ACHN (cell line): ENCODE results near the gene MARCHF6.
A peak's percentile ranks its signal among the peaks of the same experiment; 100 is the strongest.

Experiments used
- DNase-seq: peaks from one replicate; pipeline ENCODE4 v3.0.0-alpha.2; 2015
- in situ Hi-C: cut with HindIII; loops from 2 replicates; pipeline ENCODE4 v1.10.0; 2017; ENCODE audit warnings: low sequenced_read_pairs, low pct_ligation_motif_present, low pct_unique_long_range_greater_than_20kb

MARCHF6 gene

DNA sequence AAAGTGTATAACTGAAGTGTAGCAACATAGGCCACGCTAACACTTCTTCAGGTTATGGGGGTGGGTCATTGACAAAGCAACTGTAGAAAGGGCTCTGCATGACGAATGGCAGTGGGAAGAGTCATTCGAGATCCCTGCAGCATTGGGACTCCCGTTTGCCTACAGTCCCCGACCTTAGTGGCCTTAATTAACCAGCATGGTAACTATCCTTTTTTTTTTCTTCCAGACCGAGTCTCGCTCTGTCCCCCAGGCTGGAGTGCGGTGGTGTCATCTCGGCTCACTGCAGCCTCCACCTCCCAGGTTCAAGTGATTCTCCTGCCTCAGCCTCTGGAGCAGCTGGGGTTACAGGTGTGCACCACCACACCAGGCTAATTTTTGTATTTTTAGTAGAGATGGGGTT is 31.6 kb upstream of the MARCHF6 start:
- in situ Hi-C loops, result no loop called here
- DNase-seq, result no peak

DNA sequence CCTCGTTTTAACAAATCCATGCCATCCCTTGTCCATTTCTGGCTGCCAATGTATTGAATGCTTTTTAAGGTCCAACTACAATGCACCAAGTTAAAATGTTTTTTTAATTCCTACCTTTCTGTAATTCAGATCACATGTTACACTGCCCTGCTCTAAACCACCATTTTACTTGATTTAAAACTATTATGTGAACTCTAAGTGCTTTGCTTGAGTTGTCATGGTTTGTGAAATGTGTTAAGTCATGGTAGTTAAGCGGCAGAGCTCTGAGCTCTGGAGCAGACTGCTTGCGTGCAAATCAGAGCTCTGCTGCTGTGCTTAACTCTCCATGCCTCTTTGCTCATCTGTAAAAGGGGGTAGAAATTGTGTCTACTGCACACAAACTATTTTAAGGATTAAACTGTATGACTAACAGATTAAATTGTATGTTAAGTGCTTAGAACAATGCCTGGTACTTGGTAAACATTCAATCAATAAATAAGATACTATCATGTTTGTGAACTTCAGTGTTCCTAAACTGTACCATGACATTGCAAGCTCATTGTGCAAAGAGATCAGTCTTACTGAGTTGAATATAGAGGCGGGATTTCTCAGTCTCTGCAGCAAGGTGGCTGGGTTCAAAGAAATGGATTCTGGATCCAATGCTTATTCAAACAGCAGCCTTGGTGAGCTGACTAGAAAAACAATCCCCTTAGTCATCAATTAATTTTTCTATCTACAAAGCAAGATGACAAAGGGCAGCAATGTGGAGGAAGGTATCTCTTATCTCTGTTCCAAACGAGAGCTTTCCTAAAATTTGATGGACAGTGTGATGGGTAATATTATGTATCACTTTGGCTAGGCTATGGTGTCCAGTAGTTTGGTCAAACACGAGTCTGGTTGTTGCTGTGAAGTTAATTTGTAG is 29.7 kb upstream of the MARCHF6 start:
- in situ Hi-C loops, result no loop called here
- no peak for DNase-seq

DNA sequence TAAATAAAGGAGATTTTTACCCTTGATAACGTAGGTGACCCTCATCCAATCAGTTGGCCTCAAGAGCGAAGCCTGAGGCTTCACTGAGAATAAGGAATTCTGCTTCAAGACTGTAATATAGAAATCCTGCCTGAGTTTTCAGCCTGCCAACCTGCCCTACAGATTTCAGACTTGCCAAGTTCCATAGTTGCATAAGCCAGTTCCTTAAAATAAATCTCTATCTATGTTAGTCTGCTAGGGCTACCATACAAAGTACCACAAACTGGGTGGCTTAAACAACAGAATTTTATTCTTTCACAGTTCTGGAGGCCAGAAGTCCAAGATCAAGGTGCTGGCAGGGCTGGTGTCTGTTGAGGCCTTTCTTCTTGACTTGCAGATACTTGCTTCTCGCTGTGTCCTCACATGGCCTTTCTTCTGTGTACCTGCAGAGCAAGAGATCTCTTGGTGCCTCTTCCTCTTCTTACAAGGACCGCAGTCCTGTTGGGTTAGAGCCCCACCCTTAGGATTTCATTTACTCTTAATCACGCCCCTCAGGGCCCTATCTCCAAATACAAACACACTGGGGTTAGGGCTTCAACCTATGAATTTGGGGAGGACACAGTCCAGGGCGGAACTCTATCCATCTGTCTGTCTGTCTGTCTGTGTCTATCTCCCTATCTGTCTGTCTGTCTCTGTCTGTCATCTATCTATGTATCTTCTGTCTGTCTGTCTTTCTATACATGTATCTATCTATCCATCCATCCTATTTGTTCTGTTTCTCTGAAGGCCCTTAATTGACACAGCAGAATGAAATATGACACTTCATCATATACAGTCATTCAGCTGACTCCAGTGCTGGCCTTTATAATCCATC is 28.8 kb upstream of the MARCHF6 start:
- DNase-seq, result no peak
- in situ Hi-C loops, result no loop called here

GRCh38 chr5:10328323-10328722 is 25.2 kb upstream of the MARCHF6 start:
- no peak for DNase-seq
- in situ Hi-C loops, result no loop called here

GRCh38 chr5:10329446-10329819 is 24.1 kb upstream of the MARCHF6 start:
- no peak for DNase-seq
- in situ Hi-C loops, result no loop called here

DNA sequence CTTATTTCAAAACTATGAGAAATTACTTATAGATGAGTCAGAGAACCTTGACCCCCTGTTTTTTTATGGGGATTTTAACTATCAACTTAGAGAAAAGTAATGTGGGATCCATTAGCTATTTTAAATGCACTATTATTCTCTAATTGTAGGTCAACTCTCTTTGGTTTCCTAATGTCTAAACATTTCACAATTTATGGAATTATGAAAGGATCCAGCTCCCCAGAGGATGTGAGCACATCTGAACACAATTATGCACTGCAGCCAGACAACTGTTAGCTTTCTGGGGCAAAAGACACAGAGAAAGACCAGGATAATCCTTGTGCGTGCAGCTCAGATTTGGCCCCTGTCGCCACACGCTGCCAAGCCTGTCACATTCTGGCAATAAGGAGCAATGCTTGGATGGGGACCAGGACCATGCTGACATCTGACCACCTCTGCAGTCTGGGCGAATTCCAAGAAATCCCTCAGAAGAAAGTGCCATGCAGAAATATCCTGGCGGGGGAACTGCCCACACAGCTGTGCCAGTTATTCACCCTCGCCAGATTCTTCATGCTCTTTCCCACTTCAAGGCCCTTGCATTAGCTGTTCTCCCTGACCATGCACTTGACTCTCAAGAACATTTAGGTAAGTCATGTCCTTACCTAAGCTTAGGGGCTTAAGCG is 23.5 kb upstream of the MARCHF6 start:
- in situ Hi-C loops, result no loop called here
- no peak for DNase-seq

GRCh38 chr5:10330511-10331230 is 22.8 kb upstream of the MARCHF6 start:
- in situ Hi-C loops, result no loop called here
- no peak for DNase-seq

DNA sequence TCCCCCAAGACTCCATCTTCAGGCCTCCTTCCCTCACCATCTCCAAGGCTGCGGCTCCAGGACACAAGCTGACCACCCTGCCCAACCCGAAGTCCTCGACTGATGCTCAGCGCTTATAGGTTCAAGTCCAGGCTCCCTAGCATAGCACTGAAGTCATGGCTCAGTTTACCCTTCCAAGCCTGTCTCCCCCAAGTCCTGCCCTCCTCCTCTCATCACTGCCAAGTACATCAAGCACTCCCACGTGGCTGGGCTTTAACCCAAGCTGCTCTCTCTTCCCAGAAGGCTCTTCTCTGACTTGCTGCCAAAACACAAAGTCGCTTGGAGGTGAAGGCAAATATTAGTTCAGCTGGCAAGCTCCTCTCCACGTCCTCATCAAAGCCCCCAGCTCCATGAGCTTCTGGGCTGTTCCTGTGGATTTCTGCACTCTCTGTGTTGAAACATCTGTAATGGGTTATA is 22.1 kb upstream of the MARCHF6 start:
- in situ Hi-C loops, result no loop called here
- no peak for DNase-seq

DNA sequence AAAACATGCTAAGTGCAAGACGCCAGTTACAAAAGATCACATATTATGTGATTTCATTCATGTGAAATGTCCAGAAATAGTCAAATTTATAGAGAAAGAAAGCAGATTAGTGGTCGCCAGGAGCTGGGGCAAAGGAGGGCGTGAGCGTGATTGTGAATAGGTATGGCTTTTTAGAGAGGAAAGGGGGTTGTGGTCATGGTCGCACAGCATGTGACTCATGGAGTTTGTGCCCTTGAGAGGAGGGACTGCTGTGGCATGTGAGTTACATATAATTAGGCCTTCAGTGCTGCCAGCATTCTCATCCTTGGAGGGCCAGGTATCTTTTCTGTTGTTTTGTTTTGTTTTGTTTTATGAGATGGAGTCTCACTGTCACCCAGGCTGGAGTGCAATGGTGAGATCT is 21.2 kb upstream of the MARCHF6 start:
- in situ Hi-C loops, result no loop called here

DNA sequence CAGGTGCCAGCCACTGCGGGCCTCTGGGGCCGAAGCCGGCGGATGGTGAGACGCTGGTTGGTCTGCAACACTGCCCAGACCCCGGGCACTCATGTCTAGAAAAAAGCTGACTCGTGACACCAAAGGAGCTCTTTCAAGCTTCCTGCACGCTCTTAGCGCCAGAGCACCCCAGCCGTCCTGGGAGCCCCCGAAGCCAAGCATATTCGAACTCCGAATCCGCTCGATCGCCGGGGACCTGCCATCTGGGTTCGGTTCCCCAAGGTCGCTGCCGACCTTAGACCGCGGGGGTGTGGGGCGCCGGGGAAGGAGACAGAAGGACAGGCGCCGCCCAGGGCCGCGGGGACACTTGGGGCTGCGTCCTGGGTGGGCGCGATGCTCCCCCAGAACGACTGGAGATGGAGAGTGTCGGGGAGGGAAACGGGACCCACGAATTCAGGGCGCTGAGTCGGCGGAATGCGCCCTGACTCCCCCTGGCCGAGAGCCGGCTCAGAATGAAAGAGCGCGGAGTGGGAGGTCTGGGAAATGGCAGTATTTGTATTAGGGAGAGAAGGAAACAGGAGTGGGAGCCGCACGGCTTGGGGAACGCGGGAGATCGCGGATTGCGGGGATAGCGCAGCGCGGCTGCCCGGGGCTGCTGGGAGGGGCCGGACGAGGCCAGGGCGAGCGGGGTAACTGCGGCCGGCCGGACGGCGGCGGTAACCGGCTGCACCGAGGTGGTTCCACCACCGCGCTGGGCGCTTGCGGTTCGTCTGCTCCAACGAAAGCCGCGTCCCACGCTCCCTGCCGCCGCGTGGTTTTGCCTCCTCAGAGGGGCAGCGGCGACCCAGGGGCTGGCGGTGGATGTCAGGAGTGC is 20.1 kb upstream of the MARCHF6 start:
- in situ Hi-C loops, result no loop called here
- peak; percentile 32 for DNase-seq

More for the DNA sequence above, 21.2 kb upstream of the MARCHF6 start:
- DNase-seq, result no peak

DNA sequence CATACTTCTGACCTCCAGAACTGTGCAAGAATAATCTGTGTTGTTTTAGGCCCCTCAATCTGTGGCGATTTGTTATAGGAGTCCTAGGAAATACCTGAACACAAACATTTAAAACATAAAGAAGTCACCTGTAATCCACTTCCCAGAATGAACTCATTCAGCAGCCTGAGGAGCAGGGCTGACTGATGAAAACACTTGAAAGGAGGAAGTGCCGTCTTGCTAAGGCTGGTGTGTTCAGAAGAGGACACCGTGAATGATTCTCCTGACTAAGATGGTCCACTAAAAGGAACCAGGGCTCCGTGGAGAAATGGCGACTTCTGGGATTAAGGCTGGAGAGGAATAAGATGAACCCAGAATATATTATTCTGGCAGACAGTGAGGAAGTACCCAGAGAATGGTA is 18.7 kb upstream of the MARCHF6 start:
- in situ Hi-C loops, result no loop called here
- no peak for DNase-seq

- no peak for DNase-seq
- in situ Hi-C loops, result no loop called here
Observed at GRCh38 chr5:10335711-10336470, 17.6 kb upstream of the MARCHF6 start.

DNA sequence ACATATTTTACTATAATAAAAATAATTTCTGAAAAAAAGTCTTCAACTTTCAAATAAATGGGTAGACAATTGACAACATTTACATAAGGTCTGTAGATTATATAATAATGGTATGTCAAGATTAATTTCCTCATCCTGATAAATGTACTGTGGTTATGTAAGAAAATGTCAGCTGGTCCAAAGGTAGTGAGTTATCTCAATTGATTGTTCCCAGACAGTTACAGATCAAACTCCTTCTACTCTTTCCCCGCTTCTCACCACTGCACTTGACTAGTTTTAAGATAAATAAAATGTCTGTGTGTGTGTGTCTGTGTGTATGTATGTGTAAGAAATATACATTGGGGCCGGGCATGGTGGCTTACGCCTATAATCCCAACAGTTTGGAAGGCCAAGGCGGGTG is 16.4 kb upstream of the MARCHF6 start:
- in situ Hi-C loops, result no loop called here
- no peak for DNase-seq

DNA sequence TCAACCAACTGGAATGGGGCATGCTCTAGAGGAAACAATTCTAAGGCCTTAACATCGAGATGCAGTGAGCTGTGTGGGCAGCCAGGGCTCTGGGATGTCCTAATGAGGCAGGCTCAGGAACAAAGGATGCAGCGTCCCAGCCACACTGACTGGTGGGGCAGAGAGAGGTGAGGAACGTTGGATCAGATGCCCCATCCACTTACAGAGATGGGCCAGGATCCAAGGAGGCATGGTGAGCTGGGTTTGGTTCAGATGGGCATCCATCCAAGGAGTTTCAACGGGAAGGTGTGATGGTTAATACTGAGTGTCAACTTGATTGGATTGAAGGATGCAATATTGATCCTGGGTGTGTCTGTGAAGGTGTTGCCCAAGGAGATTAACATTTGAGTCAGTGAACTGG is 15.5 kb upstream of the MARCHF6 start:
- in situ Hi-C loops, result no loop called here

GRCh38 chr5:10338686-10339057 is 14.8 kb upstream of the MARCHF6 start:
- no peak for DNase-seq
- in situ Hi-C loops, result no loop called here

More for the DNA sequence above, 15.5 kb upstream of the MARCHF6 start:
- no peak for DNase-seq

- in situ Hi-C loops, result no loop called here
- DNase-seq, result no peak
Observed at GRCh38 chr5:10339058-10339811, 14.3 kb upstream of the MARCHF6 start.
